CD4-positive, alpha-beta memory T cell (primary cell): ENCODE results near the gene INTS4. TPM values are rescaled to one million over a fixed set of nuclear protein-coding genes. Genes with fewer than 3 reads are reported as not detected.
A peak's percentile ranks its signal among the peaks of the same experiment; 100 is the strongest.
"Not testable (repeated sequence)": the region's sequence is repeated elsewhere in the genome, so short reads cannot be mapped to it uniquely, and the experiment has no call there.

Source experiments
- CTCF ChIA-PET: fragments of 350-600 bp; sonication (Branson Sonifier 250); formaldehyde crosslinking; loops from one replicate; lab custom pipeline; 2021; ENCODE audit warnings: inconsistent platforms; ENCODE audit not compliant: partially characterized antibody; lab: Charles Lee
- POLR2A ChIA-PET: fragments of 350-600 bp; sonication (Branson Sonifier 250); formaldehyde crosslinking; loops from one replicate; lab custom pipeline; 2021; ENCODE audit not compliant: partially characterized antibody; lab: Charles Lee
- DNase-seq, 5 donors: peaks; one replicate each; pipeline versions ENCODE4 v3.0.0 to v3.0.0-alpha.2; 2020 to 2022; ENCODE audit warnings: mixed read lengths in 1 of 5
- H3K27ac ChIP-seq: one replicate; pipeline ENCODE4 v1.7.0; 2013; ENCODE audit warnings: low read depth, low read length
- H3K27me3 ChIP-seq: 2 replicates; pipeline ENCODE4 v1.7.0; 2013; ENCODE audit warnings: mild to moderate bottlenecking, low read length, moderate library complexity; ENCODE audit not compliant: insufficient read depth
- H3K36me3 ChIP-seq: 2 replicates; pipeline ENCODE4 v1.7.0; 2013; ENCODE audit warnings: mild to moderate bottlenecking, low read length, moderate library complexity; ENCODE audit not compliant: insufficient read depth
- H3K4me1 ChIP-seq: 2 replicates; pipeline ENCODE4 v1.7.0; 2013; ENCODE audit warnings: mild to moderate bottlenecking, low read length, moderate library complexity; ENCODE audit not compliant: insufficient read depth
- H3K4me3 ChIP-seq, 2 donors: one replicate each; pipeline ENCODE4 v1.7.0; 2013; ENCODE audit warnings: low read length in 2 of 2, mild to moderate bottlenecking in 1 of 2
- H3K9me3 ChIP-seq, 2 donors: one replicate each; pipeline ENCODE4 v1.7.0; 2013; ENCODE audit warnings: low read length in 2 of 2, control low read depth in 1 of 2; ENCODE audit not compliant: control insufficient read depth in 1 of 2
- H3K27ac Mint-ChIP-seq, 7 donors: one replicate each; pipeline ENCODE4 v1.8.0; 2020 to 2021; ENCODE audit warnings: mixed read lengths in 7 of 7, mild to moderate bottlenecking in 6 of 7, inconsistent platforms in 3 of 7, moderate library complexity in 3 of 7
- H3K27me3 Mint-ChIP-seq, 2 donors: one replicate each; pipeline ENCODE4 v1.8.0; 2020 to 2021; ENCODE audit warnings: mixed read lengths in 2 of 2
- H3K36me3 Mint-ChIP-seq, 2 donors: one replicate each; pipeline ENCODE4 v1.8.0; 2020 to 2021; ENCODE audit warnings: mixed read lengths in 2 of 2, inconsistent platforms in 1 of 2, mild to moderate bottlenecking in 1 of 2
- H3K4me1 Mint-ChIP-seq, 4 donors: one replicate each; pipeline ENCODE4 v1.8.0; 2020 to 2021; ENCODE audit warnings: mixed read lengths in 4 of 4, mild to moderate bottlenecking in 1 of 4
- H3K4me3 Mint-ChIP-seq, 8 donors: one replicate each; pipeline ENCODE4 v1.8.0; 2020 to 2021; ENCODE audit warnings: mixed read lengths in 8 of 8, mild to moderate bottlenecking in 7 of 8, moderate library complexity in 6 of 8, inconsistent platforms in 3 of 8
- H3K9me3 Mint-ChIP-seq, 8 donors: one replicate each; pipeline ENCODE4 v1.8.0; 2020 to 2021; ENCODE audit warnings: mixed read lengths in 8 of 8, mild to moderate bottlenecking in 5 of 8, inconsistent platforms in 3 of 8, moderate library complexity in 1 of 8
- intact Hi-C: fragments of 100-400 bp; cut with micrococcal nuclease; formaldehyde crosslinking; loops from one replicate; pipeline ENCODE4 v1.15.1; 2023
- polyA plus RNA-seq, 2 donors: library from polyadenylated mRNA; unstranded; fragments of 300-500 nt; fragmentation: Illumina TruSeq; gene quantifications; one replicate each; pipeline ENCODE4 v1.2.3, GENCODE V29; 2021
- total RNA-seq, 2 experiments: library from RNA; stranded (reverse); gene quantifications; one replicate each; pipeline ENCODE4 v1.2.3, GENCODE V29; 2021

INTS4 gene
- total and polyA plus RNA-seq, 4 experiments from 2014 or later: 37.2 to 85.0 (median 63.1) TPM

DNA sequence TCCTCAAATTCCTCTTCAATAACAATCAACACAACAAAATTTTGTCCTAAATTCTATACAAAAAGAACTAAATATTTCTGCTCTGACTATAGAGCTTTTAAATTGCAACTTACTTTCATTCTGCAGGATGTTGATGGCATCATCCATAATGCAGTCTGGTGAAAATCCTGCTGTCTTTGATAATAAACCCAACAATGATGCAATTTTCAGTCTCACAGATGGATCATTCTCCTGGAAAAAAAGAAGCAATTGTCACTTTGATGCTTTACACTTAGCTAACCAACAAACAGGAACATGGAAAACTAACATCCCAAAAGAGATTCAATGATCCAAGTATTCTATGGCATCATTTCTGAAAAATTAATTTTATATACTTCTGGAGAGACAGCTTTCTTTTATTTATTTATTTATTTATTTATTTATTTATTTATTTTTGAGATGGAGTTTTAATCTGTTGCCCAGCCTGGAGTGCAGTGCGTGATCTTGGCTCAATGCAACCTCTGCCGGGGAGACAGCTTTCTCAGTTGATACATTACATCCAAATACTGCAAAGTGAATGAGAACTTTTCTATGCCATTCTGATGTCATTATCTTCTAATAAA, 13.0 kb downstream of the INTS4 start:
- Histone ChIP-seq H3K36me3 (peaks cover 20% of the 10 kb centered on the region), H3K27me3 (no peaks in the 10 kb centered on the region), H3K27ac (no peak overlapping the region), H3K4me3 (no peak overlapping the region), H3K4me1 (no peaks in the 10 kb centered on the region), H3K9me3 (no peaks in the 10 kb centered on the region)
- ChIA-PET CTCF (interaction anchor here (1.0 to 1.8 kb wide), 3 partner anchors 10 to 18 kb away, joined by 3 to 5 read pairs (median 4); no protein-coding TSS in a partner anchor), POLR2A (interaction anchor here (0.6 to 1.0 kb wide), 2 partner anchors 12 to 18 kb away, joined by 3 to 6 read pairs; partner anchors contain the start of gene INTS4)
- no peaks in the 10 kb centered on the region for H3K27me3 Mint-ChIP-seq
- intact Hi-C loops: no loop called here
- H3K27ac Mint-ChIP-seq: no peak overlapping the region
- peaks cover 59 to 75% of the 10 kb centered on the region in 2 donors for H3K36me3 Mint-ChIP-seq
- H3K9me3 Mint-ChIP-seq: peaks cover 0 to 2% (median 0%) of the 10 kb centered on the region in 8 donors
- H3K4me3 Mint-ChIP-seq: no peak overlapping the region
- H3K4me1 Mint-ChIP-seq: peaks cover 9 to 29% (median 24%) of the 10 kb centered on the region in 4 donors
- no peak for DNase-seq

DNA sequence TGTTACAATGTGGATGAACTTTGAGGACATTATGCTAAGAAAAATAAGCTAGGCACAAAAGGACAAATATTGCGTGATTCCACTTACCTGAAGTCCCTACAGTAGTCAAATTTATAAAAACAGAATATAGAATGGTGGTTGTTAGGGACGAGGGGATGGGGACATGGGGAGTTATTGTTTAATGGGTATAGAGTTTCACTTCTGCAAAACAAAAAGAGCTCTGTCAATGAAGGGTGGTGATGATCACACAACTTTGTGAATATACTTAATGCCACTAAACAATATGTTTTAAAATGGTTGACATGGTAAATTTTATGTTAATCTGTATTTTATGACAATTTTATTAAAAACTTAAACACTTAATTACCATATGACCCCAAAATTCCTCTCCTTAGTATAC, 26.1 kb downstream of the INTS4 start:
- no peak for DNase-seq
- Mint-ChIP-seq H3K27ac (peak overlapping the region in 1 of 7 donors; percentile 19), H3K36me3 (peaks cover 27 to 39% of the 10 kb centered on the region in 2 donors), H3K4me1 (peaks cover 0 to 4% (median 0%) of the 10 kb centered on the region in 4 donors), H3K9me3 (no peaks in the 10 kb centered on the region), H3K4me3 (no peak overlapping the region), H3K27me3 (no peaks in the 10 kb centered on the region)
- Histone ChIP-seq H3K27me3 (no peaks in the 10 kb centered on the region), H3K4me3 (no peak overlapping the region), H3K9me3 (no peaks in the 10 kb centered on the region), H3K36me3 (no peaks in the 10 kb centered on the region), H3K4me1 (no peaks in the 10 kb centered on the region), H3K27ac (no peak overlapping the region)
- intact Hi-C loops: no loop called here
- POLR2A ChIA-PET: no interaction called here
- CTCF ChIA-PET: no interaction called here

DNA sequence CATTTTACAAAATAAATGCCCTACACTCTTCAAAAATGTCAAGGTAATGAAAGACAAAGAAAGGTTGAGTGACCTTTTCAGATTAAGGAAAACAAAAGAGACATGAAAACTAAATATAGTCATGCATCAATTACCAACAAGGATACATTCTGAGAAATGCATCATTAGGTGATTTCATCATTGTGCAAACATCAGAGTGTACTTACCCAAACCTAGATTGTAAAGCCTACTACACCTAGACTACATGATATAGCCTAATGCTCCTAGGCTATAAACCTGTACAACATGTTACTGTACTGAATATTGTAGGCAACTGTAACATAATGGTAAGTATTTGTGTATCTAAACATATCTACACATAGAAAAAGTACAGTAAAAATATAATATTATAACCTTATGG, 26.7 kb downstream of the INTS4 start:
- no peak for DNase-seq
- peaks cover 22 to 34% of the 10 kb centered on the region in 2 donors for H3K36me3 Mint-ChIP-seq
- H3K4me3 Mint-ChIP-seq: no peak overlapping the region
- Histone ChIP-seq H3K27ac (no peak overlapping the region), H3K36me3 (no peaks in the 10 kb centered on the region), H3K4me1 (no peaks in the 10 kb centered on the region), H3K27me3 (no peaks in the 10 kb centered on the region), H3K4me3 (no peak overlapping the region), H3K9me3 (no peaks in the 10 kb centered on the region)
- peaks cover 0 to 4% (median 0%) of the 10 kb centered on the region in 4 donors for H3K4me1 Mint-ChIP-seq
- H3K27me3 Mint-ChIP-seq: no peaks in the 10 kb centered on the region
- POLR2A ChIA-PET: no interaction called here
- H3K9me3 Mint-ChIP-seq: no peaks in the 10 kb centered on the region
- intact Hi-C loops: no loop called here
- CTCF ChIA-PET: no interaction called here
- H3K27ac Mint-ChIP-seq: no peak overlapping the region

DNA sequence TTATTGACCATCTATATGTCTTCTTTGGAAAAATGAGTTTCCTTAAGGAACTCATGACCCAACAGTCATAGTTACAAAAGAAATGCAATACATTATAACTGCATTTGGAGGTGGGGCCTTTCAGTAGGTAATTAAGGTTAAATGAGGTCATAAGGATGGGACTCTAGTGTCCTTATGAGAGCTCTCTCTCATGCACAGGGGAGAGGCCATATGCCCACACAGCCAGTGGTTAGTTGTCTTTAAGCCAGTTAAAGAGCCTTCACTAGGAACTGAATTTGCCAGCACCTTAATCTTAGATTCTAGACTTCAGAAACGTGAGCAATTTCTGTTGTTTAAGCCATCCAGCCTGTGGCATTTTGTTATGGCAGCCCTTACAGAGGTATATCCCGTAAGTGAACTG, 27.3 kb downstream of the INTS4 start:
- H3K9me3 ChIP-seq: no peaks in the 10 kb centered on the region
- Mint-ChIP-seq H3K9me3 (no peaks in the 10 kb centered on the region), H3K27me3 (no peaks in the 10 kb centered on the region), H3K36me3 (peaks cover 19 to 34% of the 10 kb centered on the region in 2 donors), H3K4me1 (peaks cover 0 to 4% (median 0%) of the 10 kb centered on the region in 4 donors), H3K4me3 (no peak overlapping the region), H3K27ac (no peak overlapping the region)
- no peak overlapping the region for H3K4me3 ChIP-seq
- no peaks in the 10 kb centered on the region for H3K27me3 ChIP-seq
- intact Hi-C loops: no loop called here
- ChIA-PET CTCF (no interaction called here), POLR2A (no interaction called here)
- no peaks in the 10 kb centered on the region for H3K36me3 ChIP-seq
- no peak for DNase-seq
- no peak overlapping the region for H3K27ac ChIP-seq
- no peaks in the 10 kb centered on the region for H3K4me1 ChIP-seq

DNA sequence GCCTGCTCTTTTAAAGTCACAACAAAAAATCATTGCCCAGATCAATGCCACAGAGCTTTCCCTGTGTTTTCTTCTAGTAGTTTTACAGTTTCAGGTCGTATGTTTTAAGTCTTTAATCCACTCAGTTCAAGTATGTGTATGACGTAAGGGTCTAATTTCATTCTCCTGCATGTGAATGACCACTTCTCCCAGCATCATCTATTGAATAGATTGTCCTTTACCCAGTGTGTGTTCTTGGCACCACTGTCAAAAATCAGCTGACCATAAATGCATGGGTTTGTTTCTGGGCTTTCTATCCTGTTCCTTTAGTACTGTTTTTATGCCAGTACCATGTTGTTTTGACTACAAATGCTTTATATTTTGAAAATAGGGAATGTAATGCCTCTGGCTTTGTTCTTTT, 28.1 kb downstream of the INTS4 start:
- Histone ChIP-seq H3K36me3 (no peaks in the 10 kb centered on the region), H3K27me3 (no peaks in the 10 kb centered on the region), H3K9me3 (no peaks in the 10 kb centered on the region), H3K4me1 (no peaks in the 10 kb centered on the region), H3K27ac (no peak overlapping the region), H3K4me3 (no peak overlapping the region)
- H3K27me3 Mint-ChIP-seq: no peaks in the 10 kb centered on the region
- H3K9me3 Mint-ChIP-seq: no peaks in the 10 kb centered on the region
- peak overlapping the region in 1 of 8 donors; percentile 5 for H3K4me3 Mint-ChIP-seq
- intact Hi-C loops: no loop called here
- peaks cover 25 to 33% of the 10 kb centered on the region in 2 donors for H3K36me3 Mint-ChIP-seq
- ChIA-PET POLR2A (no interaction called here), CTCF (no interaction called here)
- no peak overlapping the region for H3K27ac Mint-ChIP-seq
- no peak for DNase-seq
- peaks cover 0 to 2% (median 0%) of the 10 kb centered on the region in 4 donors for H3K4me1 Mint-ChIP-seq

DNA sequence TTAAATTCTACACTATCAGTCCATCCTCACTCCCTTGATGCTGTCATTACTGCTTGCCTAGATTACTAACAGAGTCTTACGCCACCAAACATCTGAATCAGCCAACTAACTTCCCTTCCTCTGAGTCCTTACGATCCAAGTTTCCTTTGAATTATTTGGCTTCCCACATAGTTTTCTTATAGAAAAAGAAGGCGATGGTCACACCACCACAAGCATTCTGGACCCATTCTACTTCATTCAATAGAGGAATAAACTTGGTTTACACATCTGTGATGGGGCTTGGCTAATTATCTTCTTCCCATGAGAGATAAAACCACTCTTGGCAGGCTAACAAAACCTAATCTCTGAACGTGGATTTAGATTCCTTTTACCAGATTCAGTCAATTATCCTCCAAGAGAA, 35.0 kb downstream of the INTS4 start:
- Histone ChIP-seq H3K4me3 (no peak overlapping the region), H3K27me3 (no peaks in the 10 kb centered on the region), H3K9me3 (no peaks in the 10 kb centered on the region), H3K27ac (no peak overlapping the region), H3K36me3 (peaks cover 7% of the 10 kb centered on the region), H3K4me1 (no peaks in the 10 kb centered on the region)
- ChIA-PET CTCF (no interaction called here), POLR2A (no interaction called here)
- Mint-ChIP-seq H3K4me3 (no peak overlapping the region), H3K4me1 (no peaks in the 10 kb centered on the region), H3K27ac (no peak overlapping the region), H3K9me3 (no peaks in the 10 kb centered on the region), H3K36me3 (peaks cover 36 to 43% of the 10 kb centered on the region in 2 donors), H3K27me3 (no peaks in the 10 kb centered on the region)
- intact Hi-C loops: no loop called here
- no peak for DNase-seq

DNA sequence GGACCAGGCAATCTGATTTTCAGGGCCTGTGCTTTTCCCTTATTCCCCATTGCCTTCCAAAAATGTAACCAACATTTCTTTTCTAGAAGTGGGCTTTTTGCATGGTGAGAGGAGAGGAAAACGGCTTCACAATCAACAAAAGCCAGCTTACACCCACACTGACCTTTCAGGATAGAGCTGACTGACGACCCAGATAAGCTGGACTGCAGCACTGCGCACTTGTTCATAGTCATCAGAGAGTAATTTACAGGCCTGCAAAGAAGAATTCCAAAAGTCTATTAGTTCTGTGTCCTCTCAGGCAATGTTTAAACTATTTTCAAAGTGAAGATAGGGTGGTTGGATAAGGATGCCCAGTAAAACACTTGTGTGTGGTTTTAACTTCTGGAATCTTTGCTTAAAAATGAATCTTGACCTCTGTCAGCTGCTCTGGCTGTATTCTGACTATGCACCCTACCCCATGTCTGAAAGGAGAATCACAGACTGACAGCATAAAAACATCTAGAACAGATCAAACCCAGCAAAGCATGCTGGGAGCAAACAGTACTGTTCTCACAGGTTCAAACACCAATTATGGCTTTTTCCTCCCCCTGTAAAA, 35.8 kb downstream of the INTS4 start:
- H3K36me3 ChIP-seq, DNase-seq, POLR2A ChIA-PET, H3K4me3 Mint-ChIP-seq, H3K4me3 ChIP-seq, H3K4me1 ChIP-seq, H3K27ac ChIP-seq, H3K27me3 ChIP-seq, H3K9me3 Mint-ChIP-seq, intact Hi-C loops, H3K27ac Mint-ChIP-seq, H3K27me3 Mint-ChIP-seq, CTCF ChIA-PET, H3K4me1 Mint-ChIP-seq, H3K9me3 ChIP-seq: not testable (repeated sequence)
- peaks cover 43 to 48% of the 10 kb centered on the region in 2 donors for H3K36me3 Mint-ChIP-seq
